ENCODE results near the gene GFOD2.

GRCh38 chr16:67676516-67676915 lies 42.6 kb downstream of the GFOD2 start:
- TF ChIP-seq CTCF (IDR thresholded peaks at IDR 0.05 in 8 of 11, conservative IDR thresholded peaks at IDR 0.05 in 3 of 11) (no peak), POLR2A (IDR thresholded peaks at IDR 0.05) (no peak), POLR2AphosphoS5 (IDR thresholded peaks at IDR 0.05) (peak in 1 of 3 donors; percentile 81)
